Peyer's patch (tissue), 4 donors: ENCODE data around the gene LCP1. TPM values are rescaled to one million over a fixed set of nuclear protein-coding genes. Genes with fewer than 3 reads are reported as not detected.

Experiments used
- DNase-seq, 3 donors: peaks; one replicate each; pipeline ENCODE4 v3.0.0-alpha.2; 2017 to 2019
- H3K27ac ChIP-seq, 4 donors: fragments of 200-600 bp; sonication (generic); one replicate each; pipeline ENCODE4 v1.5.1; 2016 to 2019
- H3K27me3 ChIP-seq, 2 donors: fragments of 200-600 bp; sonication (generic); one replicate each; pipeline ENCODE4 v1.5.1; 2019
- H3K36me3 ChIP-seq, 3 donors: fragments of 200-600 bp; sonication (generic); one replicate each; pipeline ENCODE4 v1.5.1; 2016 to 2019
- H3K4me1 ChIP-seq, 4 donors: fragments of 200-600 bp; sonication (generic); one replicate each; pipeline ENCODE4 v1.5.1; 2016 to 2019
- H3K4me3 ChIP-seq, 4 donors: fragments of 200-600 bp; sonication (generic); 1 replicate in 3 of 4; 2 replicates in 1 of 4; pipeline ENCODE4 v1.5.1; 2016 to 2019; ENCODE audit warnings: mild to moderate bottlenecking in 1 of 4
- H3K9me3 ChIP-seq, 4 donors: fragments of 200-600 bp; sonication (generic); one replicate each; pipeline ENCODE4 v1.5.1; 2016 to 2019; ENCODE audit warnings: mild to moderate bottlenecking in 1 of 4
- CTCF ChIP-seq, 6 experiments: fragments of 450-650 bp in 4 of 6; fragments of 200-600 bp in 2 of 6; sonication (generic) in 1 of 6; IDR thresholded peaks; one replicate each; pipeline ENCODE4 v1.5.1; 2017 to 2019; ENCODE audit warnings: antibody characterized with exemption in 6 of 6, mild to moderate bottlenecking in 3 of 6, moderate library complexity in 1 of 6
- POLR2A ChIP-seq, 2 donors: fragments of 450-650 bp; IDR thresholded peaks; one replicate each; pipeline ENCODE4 v1.5.1; 2017; ENCODE audit warnings: antibody characterized with exemption in 2 of 2, mild to moderate bottlenecking in 2 of 2, moderate library complexity in 2 of 2
- small RNA-seq, 2 donors: library from RNA; depleted of rRNA; stranded (forward); fragments of <200 nt; gene quantifications; one replicate each; pipeline ENCODE3, GENCODE V24; 2016
- total RNA-seq, 4 donors: library from RNA; depleted of rRNA; stranded (reverse); fragments of >200 nt; gene quantifications; one replicate each; pipeline ENCODE4 v1.1.0, GENCODE V29; 2016

The LCP1 gene
- total RNA-seq, 4 donors from 2014 or later, result 11.1 to 167 (median 19.2) TPM

GRCh38 chr13:46082324-46082723 is 99.7 kb downstream of the LCP1 start:
- H3K4me1 ChIP-seq, result no peaks in the 10 kb centered on the region
- H3K4me3 ChIP-seq, result no peak overlapping the region
- no peak overlapping the region for H3K27ac ChIP-seq
- H3K27me3 ChIP-seq, result no peaks in the 10 kb centered on the region
- H3K9me3 ChIP-seq, result no peaks in the 10 kb centered on the region
- DNase-seq, result no peak
- H3K36me3 ChIP-seq, result no peaks in the 10 kb centered on the region
- no peak for TF ChIP-seq POLR2A (IDR thresholded peaks at IDR 0.05)

GRCh38 chr13:46079770-46080169 is 102.2 kb downstream of the LCP1 start:
- DNase-seq, result no peak
- Histone ChIP-seq H3K27me3 (no peaks in the 10 kb centered on the region), H3K27ac (no peak overlapping the region), H3K4me3 (no peak overlapping the region), H3K9me3 (no peaks in the 10 kb centered on the region), H3K4me1 (no peaks in the 10 kb centered on the region), H3K36me3 (no peaks in the 10 kb centered on the region)
- no peak for TF ChIP-seq POLR2A (IDR thresholded peaks at IDR 0.05)
- no peak for TF ChIP-seq CTCF (IDR thresholded peaks at IDR 0.05)

- Histone ChIP-seq H3K4me3 (no peak overlapping the region), H3K9me3 (no peaks in the 10 kb centered on the region), H3K4me1 (no peaks in the 10 kb centered on the region), H3K36me3 (no peaks in the 10 kb centered on the region), H3K27me3 (no peaks in the 10 kb centered on the region), H3K27ac (no peak overlapping the region)
- no peak for DNase-seq
- no peak for TF ChIP-seq CTCF (IDR thresholded peaks at IDR 0.05)
- TF ChIP-seq POLR2A (IDR thresholded peaks at IDR 0.05), result no peak
Observed at GRCh38 chr13:46077265-46077664, 104.7 kb downstream of the LCP1 start.

- Histone ChIP-seq H3K4me3 (no peak overlapping the region), H3K27ac (no peak overlapping the region), H3K4me1 (no peaks in the 10 kb centered on the region), H3K9me3 (no peaks in the 10 kb centered on the region), H3K36me3 (no peaks in the 10 kb centered on the region), H3K27me3 (no peaks in the 10 kb centered on the region)
- no peak for TF ChIP-seq CTCF (IDR thresholded peaks at IDR 0.05)
- no peak for TF ChIP-seq POLR2A (IDR thresholded peaks at IDR 0.05)
- DNase-seq, result no peak
Observed at GRCh38 chr13:46076827-46077226, 105.2 kb downstream of the LCP1 start.

Small RNA genes lying within 50 kb of the gene (small RNA-seq; reads per million reads assigned to genes)
- gene RN7SL288P, result 0 reads per million in 2 donors

Other genes with a start within 250 kb of the LCP1 start
- gene ZC3H13, start 129.4 kb downstream of the LCP1 start, total RNA-seq, result 10 to 100 TPM; 22.6 to 71.8 (median 30.6) TPM
- not detected for gene CPB2, start 77.1 kb downstream of the LCP1 start, total RNA-seq
- gene LRRC63, start 29.8 kb upstream of the LCP1 start, total RNA-seq, result under 1 TPM in 1 of 4 donors, not detected in 3; 0.40 TPM
- 10 to 100 TPM; 10.3 to 52.0 (median 13.9) TPM for gene RUBCNL, start 205.1 kb upstream of the LCP1 start, total RNA-seq